HG02973 (cell line): ENCODE data around the gene CAPN8.

Experiments used
- ATAC-seq: cut with Tn5 transposase; IDR thresholded peaks from one replicate; pipeline ENCODE4 v1.9.1; 2021; ENCODE audit warnings: moderate library complexity; ENCODE audit not compliant: unreplicated experiment

Gene CAPN8

GRCh38 chr1:223620297-223620897 is 45.1 kb downstream of the CAPN8 start:
- ATAC-seq = no peak

GRCh38 chr1:223618680-223619079 is 46.8 kb downstream of the CAPN8 start:
- no peak for ATAC-seq

GRCh38 chr1:223617323-223618070 is 48.0 kb downstream of the CAPN8 start:
- no peak for ATAC-seq

- no peak for ATAC-seq
Observed at GRCh38 chr1:223616586-223616985, 48.9 kb downstream of the CAPN8 start.

- no peak for ATAC-seq
Observed at GRCh38 chr1:223611936-223612335, 53.6 kb downstream of the CAPN8 start.

GRCh38 chr1:223609977-223610376 is 55.5 kb downstream of the CAPN8 start:
- ATAC-seq = no peak

- ATAC-seq = no peak
Observed at GRCh38 chr1:223609066-223609465, 56.4 kb downstream of the CAPN8 start.

GRCh38 chr1:223558512-223558911 is 107.0 kb downstream of the CAPN8 start:
- ATAC-seq = no peak

- ATAC-seq = no peak
Observed at GRCh38 chr1:223557130-223557475, 108.4 kb downstream of the CAPN8 start.

GRCh38 chr1:223556414-223557129 is 108.9 kb downstream of the CAPN8 start:
- ATAC-seq = peak; percentile 84

- ATAC-seq = no peak
Observed at GRCh38 chr1:223553957-223554356, 111.5 kb downstream of the CAPN8 start.

- ATAC-seq = no peak
Observed at GRCh38 chr1:223551610-223552009, 113.9 kb downstream of the CAPN8 start.

GRCh38 chr1:223549740-223550139 is 115.8 kb downstream of the CAPN8 start:
- ATAC-seq = no peak

GRCh38 chr1:223547316-223548114 is 118.0 kb downstream of the CAPN8 start:
- no peak for ATAC-seq

GRCh38 chr1:223545343-223545742 is 120.2 kb downstream of the CAPN8 start:
- no peak for ATAC-seq

- ATAC-seq = no peak
Observed at GRCh38 chr1:223543560-223543959, 121.9 kb downstream of the CAPN8 start.

- ATAC-seq = no peak
Observed at GRCh38 chr1:223542831-223543230, 122.7 kb downstream of the CAPN8 start.

GRCh38 chr1:223540485-223541106 is 124.9 kb downstream of the CAPN8 start:
- no peak for ATAC-seq

GRCh38 chr1:223539750-223540149 is 125.8 kb downstream of the CAPN8 start:
- no peak for ATAC-seq

- no peak for ATAC-seq
Observed at GRCh38 chr1:223538981-223539380, 126.5 kb downstream of the CAPN8 start.

GRCh38 chr1:223535319-223535718 is 130.2 kb downstream of the CAPN8 start:
- ATAC-seq = no peak
